Choroid plexus epithelial cell (primary cell): ENCODE results near the gene DDX10.
A peak's percentile ranks its signal among the peaks of the same experiment; 100 is the strongest.

Experiments used
- DNase-seq: peaks from one replicate; pipeline ENCODE4 v3.0.0-alpha.2; 2010; ENCODE audit warnings: low read depth
- H3K4me3 ChIP-seq: 2 replicates; pipeline ENCODE4 v1.5.1; 2011; ENCODE audit warnings: low read depth, mild to moderate bottlenecking, control low read depth, low read length, moderate library complexity
- TF ChIP-seq, protein P1 (sequence below): conservative IDR thresholded peaks from 2 replicates; pipeline ENCODE4 v1.5.1; 2011; ENCODE audit warnings: low read depth, mild to moderate bottlenecking, control low read depth, inconsistent platforms, low read length, moderate library complexity

The DDX10 gene

GRCh38 chr11:108873310-108873709 lies 208.4 kb downstream of the DDX10 start:
- TF ChIP-seq, protein P1, sequence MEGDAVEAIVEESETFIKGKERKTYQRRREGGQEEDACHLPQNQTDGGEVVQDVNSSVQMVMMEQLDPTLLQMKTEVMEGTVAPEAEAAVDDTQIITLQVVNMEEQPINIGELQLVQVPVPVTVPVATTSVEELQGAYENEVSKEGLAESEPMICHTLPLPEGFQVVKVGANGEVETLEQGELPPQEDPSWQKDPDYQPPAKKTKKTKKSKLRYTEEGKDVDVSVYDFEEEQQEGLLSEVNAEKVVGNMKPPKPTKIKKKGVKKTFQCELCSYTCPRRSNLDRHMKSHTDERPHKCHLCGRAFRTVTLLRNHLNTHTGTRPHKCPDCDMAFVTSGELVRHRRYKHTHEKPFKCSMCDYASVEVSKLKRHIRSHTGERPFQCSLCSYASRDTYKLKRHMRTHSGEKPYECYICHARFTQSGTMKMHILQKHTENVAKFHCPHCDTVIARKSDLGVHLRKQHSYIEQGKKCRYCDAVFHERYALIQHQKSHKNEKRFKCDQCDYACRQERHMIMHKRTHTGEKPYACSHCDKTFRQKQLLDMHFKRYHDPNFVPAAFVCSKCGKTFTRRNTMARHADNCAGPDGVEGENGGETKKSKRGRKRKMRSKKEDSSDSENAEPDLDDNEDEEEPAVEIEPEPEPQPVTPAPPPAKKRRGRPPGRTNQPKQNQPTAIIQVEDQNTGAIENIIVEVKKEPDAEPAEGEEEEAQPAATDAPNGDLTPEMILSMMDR: no peak
- peak; percentile 48 for DNase-seq
- H3K4me3 ChIP-seq: no peak overlapping the region

- DNase-seq: peak; percentile 25
- no peak overlapping the region for H3K4me3 ChIP-seq
- TF ChIP-seq, protein P1: no peak
Measured at GRCh38 chr11:108873941-108874340, 209.1 kb downstream of the DDX10 start.

GRCh38 chr11:108875134-108875533 lies 210.3 kb downstream of the DDX10 start:
- no peak for DNase-seq
- TF ChIP-seq, protein P1: no peak

DNA sequence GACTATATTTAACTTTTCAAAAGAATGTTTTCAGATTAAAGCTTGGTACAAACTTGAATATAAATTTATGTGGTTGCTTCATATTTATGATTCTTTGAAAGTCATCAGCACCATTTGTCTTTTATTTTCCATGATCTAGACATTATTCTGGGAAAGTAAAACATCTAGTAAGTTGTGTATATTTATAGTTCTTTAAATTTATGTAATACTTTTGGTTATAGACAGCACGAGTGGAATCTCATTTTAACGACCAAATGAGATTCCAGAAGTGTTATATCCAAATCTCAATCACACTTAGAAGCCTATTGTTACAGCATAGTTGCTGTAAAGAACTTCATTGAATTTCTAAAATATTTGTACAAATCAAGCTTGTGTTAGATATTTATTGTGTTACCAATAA lies 212.3 kb downstream of the DDX10 start:
- H3K4me3 ChIP-seq: no peak overlapping the region
- DNase-seq: no peak
- TF ChIP-seq, protein P1: no peak

More at GRCh38 chr11:108875134-108875533, 210.3 kb downstream of the DDX10 start:
- H3K4me3 ChIP-seq: no peak overlapping the region

DNA sequence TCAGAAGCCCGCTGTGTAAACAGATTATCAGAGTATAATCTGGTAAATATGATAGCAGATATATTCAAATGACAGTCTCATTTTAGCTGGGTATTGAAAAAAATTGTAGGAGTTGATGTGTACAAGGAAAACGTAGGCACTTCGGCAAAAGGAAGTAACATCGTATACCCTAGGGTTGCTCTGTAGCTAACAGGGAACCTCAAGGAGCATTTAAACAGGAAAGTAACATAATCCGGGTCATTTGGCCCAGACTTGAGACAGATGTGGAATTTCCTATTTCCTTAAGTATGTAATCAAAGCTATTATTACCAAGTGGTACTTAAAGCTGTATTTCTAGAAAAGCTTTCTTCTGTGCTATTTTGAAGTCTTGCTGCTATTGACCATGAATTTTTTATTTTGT lies 215.6 kb downstream of the DDX10 start:
- H3K4me3 ChIP-seq: no peak overlapping the region
- TF ChIP-seq, protein P1: no peak
- peak; percentile 66 for DNase-seq

DNA sequence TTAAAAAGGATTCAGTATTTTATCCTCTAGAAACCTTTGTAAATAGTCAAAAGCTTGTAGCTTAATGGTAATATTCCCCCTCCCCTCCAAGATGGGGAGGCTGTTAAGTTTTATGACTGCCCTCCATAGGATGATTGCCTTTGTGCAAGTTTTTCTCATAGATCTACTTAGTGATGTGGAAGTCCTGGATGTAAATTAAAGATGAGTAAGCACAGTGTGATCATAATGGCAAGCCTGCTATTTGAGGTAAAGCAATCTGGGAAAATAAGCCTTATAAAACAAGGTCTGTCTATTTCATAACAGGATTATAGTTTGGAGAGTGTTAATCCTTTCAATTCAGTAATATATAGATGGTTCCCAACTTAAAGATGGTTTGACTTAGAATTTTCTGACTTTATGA lies 216.3 kb downstream of the DDX10 start:
- no peak overlapping the region for H3K4me3 ChIP-seq
- DNase-seq: no peak
- TF ChIP-seq, protein P1: no peak

DNA sequence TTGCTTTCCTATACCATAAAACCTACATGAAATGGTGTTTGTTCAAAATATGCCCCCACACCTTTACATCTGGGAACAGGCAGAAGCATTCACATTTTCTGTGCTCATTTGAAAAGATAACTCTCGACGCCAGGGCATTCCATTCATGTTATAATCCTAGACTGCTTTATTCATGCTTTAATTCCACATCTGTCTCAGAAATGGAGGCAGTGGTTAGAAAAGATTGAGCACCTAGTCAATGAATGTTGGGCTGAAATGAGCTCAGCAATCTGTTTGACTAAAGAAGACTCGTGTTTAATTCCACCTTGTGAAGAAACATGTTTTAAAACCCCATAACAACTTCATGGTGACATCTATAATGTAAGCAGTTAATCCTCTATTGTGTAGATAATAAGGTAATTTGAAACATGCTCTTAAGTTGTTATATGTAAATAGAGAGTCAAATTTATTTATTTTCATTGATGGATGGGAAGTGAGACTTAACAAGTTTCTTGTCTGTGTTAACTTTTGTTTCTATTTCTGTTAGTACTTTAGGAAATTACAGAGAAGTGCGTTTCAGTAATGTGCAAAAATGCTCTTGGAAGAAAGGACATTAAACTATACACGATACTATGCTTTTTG lies 217.5 kb downstream of the DDX10 start:
- no peak overlapping the region for H3K4me3 ChIP-seq
- no peak for DNase-seq
- TF ChIP-seq, protein P1: no peak
